A673 (cell line): ENCODE measurements around the gene MORC4. TPM values are rescaled to one million over a fixed set of nuclear protein-coding genes. Genes with fewer than 3 reads are reported as not detected.

ENCODE experiments used
- BruUV-seq: library from RNA; stranded (reverse); fragments of 400-500 nt; replicated peaks from 2 replicates; lab custom pipeline; 2021; lab: Mats Ljungman, UMichigan
- CTCF ChIA-PET: fragments of 300-600 bp; sonication (Branson Sonifier 250); formaldehyde crosslinking; loops from one replicate; lab custom pipeline; 2022; ENCODE audit warnings: antibody characterized with exemption; lab: Charles Lee
- POLR2A ChIA-PET: fragments of 300-600 bp; sonication (Branson Sonifier 250); formaldehyde crosslinking; loops from one replicate; lab custom pipeline; 2022; ENCODE audit warnings: antibody characterized with exemption; ENCODE audit not compliant: low non-redundant PET; lab: Charles Lee
- DNase-seq: peaks from one replicate; pipeline ENCODE4 v3.0.0-alpha.2; 2015; ENCODE audit warnings: low spot score
- H3K27ac ChIP-seq: fragments of 200-600 bp; sonication (generic); 2 replicates; pipeline ENCODE4 v1.5.1; 2016; ENCODE audit warnings: mixed run types, low read depth, mild to moderate bottlenecking, mixed read lengths, antibody characterized with exemption, low read length; ENCODE audit not compliant: poor library complexity, severe bottlenecking
- H3K27me3 ChIP-seq: fragments of 200-600 bp; sonication (generic); replicated peaks from 2 replicates; pipeline ENCODE4 v1.6.1; 2017; ENCODE audit warnings: mixed run types, low read depth, mild to moderate bottlenecking, mixed read lengths, antibody characterized with exemption, low read length; ENCODE audit not compliant: insufficient read depth, poor library complexity
- H3K36me3 ChIP-seq: fragments of 200-600 bp; sonication (generic); 2 replicates; pipeline ENCODE4 v1.6.1; 2016; ENCODE audit warnings: mixed run types, mild to moderate bottlenecking, mixed read lengths, antibody characterized with exemption, low read length; ENCODE audit not compliant: insufficient read depth, poor library complexity, severe bottlenecking
- H3K4me1 ChIP-seq: fragments of 200-600 bp; sonication (generic); 2 replicates; pipeline ENCODE4 v1.6.1; 2017; ENCODE audit warnings: mixed run types, mild to moderate bottlenecking, mixed read lengths, antibody characterized with exemption, low read length; ENCODE audit not compliant: insufficient read depth, poor library complexity, severe bottlenecking
- H3K4me3 ChIP-seq: fragments of 200-600 bp; sonication (generic); 2 replicates; pipeline ENCODE4 v1.5.1; 2016; ENCODE audit warnings: low read depth, mixed run types, mild to moderate bottlenecking, mixed read lengths, low read length; ENCODE audit not compliant: poor library complexity, severe bottlenecking
- H3K9me3 ChIP-seq: fragments of 200-600 bp; sonication (generic); 2 replicates; pipeline ENCODE4 v1.6.1; 2016; ENCODE audit warnings: mixed run types, low read depth, mild to moderate bottlenecking, mixed read lengths, antibody characterized with exemption, low read length; ENCODE audit not compliant: poor library complexity, severe bottlenecking
- CTCF ChIP-seq: fragments of 300-800, 200-600 bp; sonication (generic); conservative IDR thresholded peaks from 2 replicates; pipeline ENCODE4 v1.5.1; 2017; ENCODE audit warnings: low read depth, mild to moderate bottlenecking, antibody characterized with exemption, low read length, moderate library complexity, mixed read lengths
- EZH2 ChIP-seq: fragments of 200-600 bp; sonication (generic); IDR thresholded peaks from 2 replicates; pipeline ENCODE4 v1.6.1; 2017; ENCODE audit warnings: borderline replicate concordance, low read depth, mild to moderate bottlenecking, mixed read lengths, antibody characterized with exemption, low read length; ENCODE audit not compliant: poor library complexity, severe bottlenecking
- intact Hi-C: fragments of 100-400 bp; cut with micrococcal nuclease; formaldehyde crosslinking; loops from one replicate; pipeline ENCODE4 v1.10.0; 2022; ENCODE audit not compliant: unreplicated experiment
- total RNA-seq: library from RNA; stranded (reverse); gene quantifications from 2 replicates; pipeline ENCODE4 v1.2.3, GENCODE V29; 2021

Gene MORC4
- total RNA-seq, 1 experiment from 2014 or later, result 15.9 TPM

- no peak for DNase-seq
- Histone ChIP-seq H3K4me1 (no peaks in the 10 kb centered on the region), H3K27ac (no peak overlapping the region), H3K27me3 (no peaks in the 10 kb centered on the region), H3K9me3 (no peaks in the 10 kb centered on the region), H3K4me3 (no peak overlapping the region), H3K36me3 (peaks cover 8% of the 10 kb centered on the region)
- POLR2A ChIA-PET, result no interaction called here
- intact Hi-C loops, result no loop called here
- TF ChIP-seq CTCF (no peak), EZH2 (no peak)
- CTCF ChIA-PET, result no interaction called here
- BruUV-seq, result no TSS peak
Observed at GRCh38 chrX:106946464-106946863, 53.5 kb downstream of the MORC4 start.

- no peaks in the 10 kb centered on the region for H3K27me3 ChIP-seq
- H3K9me3 ChIP-seq, result no peaks in the 10 kb centered on the region
- CTCF ChIA-PET, result no interaction called here
- H3K4me3 ChIP-seq, result no peak overlapping the region
- no peak for DNase-seq
- intact Hi-C loops, result no loop called here
- POLR2A ChIA-PET, result no interaction called here
- H3K27ac ChIP-seq, result no peak overlapping the region
- TF ChIP-seq CTCF, result no peak
- no peak for TF ChIP-seq EZH2
- no TSS peak for BruUV-seq
- peaks cover 8% of the 10 kb centered on the region for H3K36me3 ChIP-seq
- H3K4me1 ChIP-seq, result no peaks in the 10 kb centered on the region
Observed at GRCh38 chrX:106940068-106940467, 59.9 kb downstream of the MORC4 start.

- no TSS peak for BruUV-seq
- intact Hi-C loops, result no loop called here
- POLR2A ChIA-PET, result no interaction called here
Observed at GRCh38 chrX:106939566-106939965, 60.4 kb downstream of the MORC4 start.

More at GRCh38 chrX:106939566-106939965, 60.4 kb downstream of the MORC4 start:
- CTCF ChIA-PET, result no interaction called here
- no peaks in the 10 kb centered on the region for H3K27me3 ChIP-seq
- no peak overlapping the region for H3K27ac ChIP-seq
- H3K4me1 ChIP-seq, result no peaks in the 10 kb centered on the region
- no peak for DNase-seq
- no peaks in the 10 kb centered on the region for H3K9me3 ChIP-seq
- TF ChIP-seq EZH2 (no peak), CTCF (no peak)
- H3K36me3 ChIP-seq, result peaks cover 8% of the 10 kb centered on the region
- no peak overlapping the region for H3K4me3 ChIP-seq
